H1 (cell line): Measurements from ENCODE around the gene YAP1.

Experiments used
- BCL11A ChIP-seq, 2 experiments: IDR thresholded peaks; one replicate each; pipeline ENCODE4 v1.6.1; 2011; ENCODE audit warnings: low read depth in 2 of 2, low read length in 2 of 2, mild to moderate bottlenecking in 2 of 2
- EP300 ChIP-seq, 2 experiments: IDR thresholded peaks; 1 replicate in 1 of 2; 2 replicates in 1 of 2; pipeline ENCODE4 v1.6.1; 2011 to 2012; ENCODE audit warnings: low read depth in 2 of 2, low read length in 2 of 2, mild to moderate bottlenecking in 2 of 2, borderline replicate concordance in 1 of 2, inconsistent platforms in 1 of 2, moderate library complexity in 1 of 2
- EZH2 ChIP-seq: fragments of 200-600 bp; sonication (generic); IDR thresholded peaks from 2 replicates; pipeline ENCODE4 v1.7.1; 2012; ENCODE audit warnings: low read depth, mild to moderate bottlenecking, moderate library complexity, low read length, inconsistent platforms; ENCODE audit not compliant: severe bottlenecking
- JUND ChIP-seq: IDR thresholded peaks from 2 replicates; pipeline ENCODE4 v1.6.1; 2011; ENCODE audit warnings: mild to moderate bottlenecking, improper control_type of control experiment, low read length
- PHF8 ChIP-seq: fragments of 200-600 bp; sonication (generic); conservative IDR thresholded peaks from 2 replicates; pipeline ENCODE4 v1.7.1; 2012; ENCODE audit warnings: low read depth, mild to moderate bottlenecking, inconsistent platforms, low read length, moderate library complexity
- POLR2A ChIP-seq, 2 experiments: IDR thresholded peaks; 1 replicate in 1 of 2; 2 replicates in 1 of 2; pipeline ENCODE4 v1.6.1; 2011; ENCODE audit warnings: low read depth in 2 of 2, low read length in 2 of 2, mild to moderate bottlenecking in 2 of 2; ENCODE audit errors: control extremely low read depth in 1 of 2
- RAD21 ChIP-seq, 2 experiments: IDR thresholded peaks in 1 of 2; conservative IDR thresholded peaks in 1 of 2; 2 replicates each; pipeline ENCODE4 v1.6.1; 2011; ENCODE audit warnings: low read depth in 2 of 2, low read length in 2 of 2, improper control_type of control experiment in 1 of 2, inconsistent platforms in 1 of 2, mild to moderate bottlenecking in 1 of 2, moderate library complexity in 1 of 2
- SIN3A ChIP-seq, 2 experiments: IDR thresholded peaks in 1 of 2; conservative IDR thresholded peaks in 1 of 2; 2 replicates each; pipeline ENCODE4 v1.6.1; 2011 to 2012; ENCODE audit warnings: low read length in 2 of 2, improper control_type of control experiment in 1 of 2, low read depth in 1 of 2, mild to moderate bottlenecking in 1 of 2
- TAF1 ChIP-seq: IDR thresholded peaks from 2 replicates; pipeline ENCODE4 v1.6.1; 2011; ENCODE audit warnings: mild to moderate bottlenecking, low read depth, low read length
- TEAD4 ChIP-seq: IDR thresholded peaks from 2 replicates; pipeline ENCODE4 v1.6.1; 2012; ENCODE audit warnings: low read depth, low read length, inconsistent platforms, mixed read lengths
- TF ChIP-seq, protein P1 (sequence below), 3 experiments: IDR thresholded peaks; 1 replicate in 2 of 3; 2 replicates in 1 of 3; pipeline versions ENCODE4 v1.5.1 to v1.6.1; 2011; ENCODE audit warnings: low read length in 3 of 3, mild to moderate bottlenecking in 3 of 3, inconsistent platforms in 2 of 3, low read depth in 1 of 3, moderate library complexity in 1 of 3; ENCODE audit not compliant: insufficient read depth in 1 of 3; ENCODE audit errors: control extremely low read depth in 1 of 3
- TF ChIP-seq, protein P2 (sequence below): IDR thresholded peaks from 2 replicates; pipeline ENCODE4 v1.6.1; 2012; ENCODE audit warnings: inconsistent platforms

DNA sequence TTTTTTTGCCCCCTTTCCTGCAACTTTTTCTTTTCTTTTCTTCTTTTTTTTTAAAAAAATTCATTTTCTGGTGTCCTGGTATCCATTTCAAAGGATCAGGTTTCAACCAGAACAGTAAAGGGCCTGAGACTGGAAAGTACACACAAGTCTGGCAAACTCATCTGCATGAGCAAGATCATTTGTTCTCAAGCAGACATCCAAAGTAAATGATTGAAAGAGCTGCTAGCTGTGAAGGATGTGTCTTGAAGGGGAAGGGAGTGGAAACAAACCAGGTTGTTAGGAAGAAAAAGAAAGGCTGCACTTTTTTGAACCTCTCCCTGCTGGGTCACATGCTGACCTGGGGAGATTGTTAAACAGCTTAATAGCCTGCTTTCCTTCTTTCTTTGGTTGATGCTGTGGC, 5.3 kb downstream of the YAP1 start:
- no peak for TF ChIP-seq RAD21 (IDR thresholded peaks at IDR 0.05 in 1 of 2, conservative IDR thresholded peaks at IDR 0.05 in 1 of 2; ENCODE audit: low read depth in 2 of 2, low read length in 2 of 2)
- TF ChIP-seq EZH2 = no peak
- TF ChIP-seq, protein P1, sequence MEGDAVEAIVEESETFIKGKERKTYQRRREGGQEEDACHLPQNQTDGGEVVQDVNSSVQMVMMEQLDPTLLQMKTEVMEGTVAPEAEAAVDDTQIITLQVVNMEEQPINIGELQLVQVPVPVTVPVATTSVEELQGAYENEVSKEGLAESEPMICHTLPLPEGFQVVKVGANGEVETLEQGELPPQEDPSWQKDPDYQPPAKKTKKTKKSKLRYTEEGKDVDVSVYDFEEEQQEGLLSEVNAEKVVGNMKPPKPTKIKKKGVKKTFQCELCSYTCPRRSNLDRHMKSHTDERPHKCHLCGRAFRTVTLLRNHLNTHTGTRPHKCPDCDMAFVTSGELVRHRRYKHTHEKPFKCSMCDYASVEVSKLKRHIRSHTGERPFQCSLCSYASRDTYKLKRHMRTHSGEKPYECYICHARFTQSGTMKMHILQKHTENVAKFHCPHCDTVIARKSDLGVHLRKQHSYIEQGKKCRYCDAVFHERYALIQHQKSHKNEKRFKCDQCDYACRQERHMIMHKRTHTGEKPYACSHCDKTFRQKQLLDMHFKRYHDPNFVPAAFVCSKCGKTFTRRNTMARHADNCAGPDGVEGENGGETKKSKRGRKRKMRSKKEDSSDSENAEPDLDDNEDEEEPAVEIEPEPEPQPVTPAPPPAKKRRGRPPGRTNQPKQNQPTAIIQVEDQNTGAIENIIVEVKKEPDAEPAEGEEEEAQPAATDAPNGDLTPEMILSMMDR (IDR thresholded peaks at IDR 0.05; ENCODE audit: control extremely low read depth in 1 of 3, insufficient read depth in 1 of 3, low read depth in 1 of 3, low read length in 3 of 3) = no peak
- TF ChIP-seq PHF8 = no peak
- TF ChIP-seq JUND = no peak
- no peak for TF ChIP-seq SIN3A (conservative IDR thresholded peaks at IDR 0.05 in 1 of 2, IDR thresholded peaks at IDR 0.05 in 1 of 2; ENCODE audit: low read depth in 1 of 2, low read length in 2 of 2)
- TF ChIP-seq EP300 (IDR thresholded peaks at IDR 0.05; ENCODE audit: borderline replicate concordance in 1 of 2, low read depth in 2 of 2, low read length in 2 of 2) = no peak
- no peak for TF ChIP-seq BCL11A (IDR thresholded peaks at IDR 0.05; ENCODE audit: low read depth in 2 of 2, low read length in 2 of 2)
- TF ChIP-seq POLR2A (IDR thresholded peaks at IDR 0.05; ENCODE audit: control extremely low read depth in 1 of 2, low read depth in 2 of 2, low read length in 2 of 2) = no peak
- TF ChIP-seq TAF1 = no peak
- TF ChIP-seq, protein P2, sequence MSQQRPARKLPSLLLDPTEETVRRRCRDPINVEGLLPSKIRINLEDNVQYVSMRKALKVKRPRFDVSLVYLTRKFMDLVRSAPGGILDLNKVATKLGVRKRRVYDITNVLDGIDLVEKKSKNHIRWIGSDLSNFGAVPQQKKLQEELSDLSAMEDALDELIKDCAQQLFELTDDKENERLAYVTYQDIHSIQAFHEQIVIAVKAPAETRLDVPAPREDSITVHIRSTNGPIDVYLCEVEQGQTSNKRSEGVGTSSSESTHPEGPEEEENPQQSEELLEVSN = no peak
- no peak for TF ChIP-seq TEAD4
